MM.1S (cell line): ENCODE data around the gene MALRD1.

Experiments
- DNase-seq: peaks from one replicate; pipeline ENCODE4 v3.0.0-alpha.2; 2015
- H2AFZ ChIP-seq: fragments of 300-600 bp; sonication (generic); 2 replicates; pipeline ENCODE4 v1.6.0; 2016; ENCODE audit warnings: antibody characterized with exemption, low read length
- H3F3A ChIP-seq: fragments of 300-600 bp; sonication (generic); 2 replicates; pipeline ENCODE4 v1.6.1; 2016; ENCODE audit warnings: mild to moderate bottlenecking, antibody characterized with exemption, low read length, moderate library complexity, mixed read lengths; ENCODE audit not compliant: insufficient read depth
- H3K27ac ChIP-seq: fragments of 300-600 bp; sonication (generic); 2 replicates; pipeline ENCODE4 v1.5.1; 2016; ENCODE audit warnings: mild to moderate bottlenecking, low read length
- H3K27me3 ChIP-seq: fragments of 300-600 bp; sonication (generic); replicated peaks from 2 replicates; pipeline ENCODE4 v1.6.0; 2016; ENCODE audit warnings: low read length; ENCODE audit not compliant: insufficient read depth
- H3K36me3 ChIP-seq: fragments of 300-600 bp; sonication (generic); replicated peaks from 2 replicates; pipeline ENCODE4 v1.6.1; 2016; ENCODE audit warnings: mild to moderate bottlenecking, low read length, mixed read lengths; ENCODE audit not compliant: insufficient read depth
- H3K4me1 ChIP-seq: fragments of 300-600 bp; sonication (generic); 2 replicates; pipeline ENCODE4 v1.6.1; 2016; ENCODE audit warnings: low read length, mixed read lengths
- H3K4me2 ChIP-seq: fragments of 300-600 bp; sonication (generic); 2 replicates; pipeline ENCODE4 v1.6.0; 2016; ENCODE audit warnings: low read depth, low read length
- H3K4me3 ChIP-seq: fragments of 300-600 bp; sonication (generic); 2 replicates; pipeline ENCODE4 v1.5.1; 2016; ENCODE audit warnings: low read length, mixed read lengths
- H3K79me2 ChIP-seq: fragments of 300-600 bp; sonication (generic); 2 replicates; pipeline ENCODE4 v1.6.1; 2016; ENCODE audit warnings: mixed run types, low read length, mixed read lengths
- H3K9ac ChIP-seq: fragments of 300-600 bp; sonication (generic); 2 replicates; pipeline ENCODE4 v1.6.1; 2016; ENCODE audit warnings: low read length, mixed read lengths
- H3K9me2 ChIP-seq: fragments of 300-600 bp; sonication (generic); replicated peaks from 2 replicates; pipeline ENCODE4 v1.6.1; 2016; ENCODE audit warnings: mild to moderate bottlenecking, low read length, mixed read lengths; ENCODE audit not compliant: insufficient read depth
- H3K9me3 ChIP-seq: fragments of 300-600 bp; sonication (generic); replicated peaks from 2 replicates; pipeline ENCODE4 v1.6.1; 2016; ENCODE audit warnings: mild to moderate bottlenecking, low read length, mixed read lengths; ENCODE audit not compliant: insufficient read depth
- H4K20me1 ChIP-seq: fragments of 300-600 bp; sonication (generic); 2 replicates; pipeline ENCODE4 v1.6.1; 2016; ENCODE audit warnings: mild to moderate bottlenecking, low read length, moderate library complexity, mixed read lengths; ENCODE audit not compliant: insufficient read depth
- CTCF ChIP-seq: fragments of 300-600 bp; sonication (generic); IDR thresholded peaks from 2 replicates; pipeline ENCODE4 v1.5.1; 2016; ENCODE audit warnings: antibody characterized with exemption, low read length, mixed read lengths
- EZH2 ChIP-seq: fragments of 300-600 bp; sonication (generic); optimal IDR thresholded peaks from 2 replicates; pipeline ENCODE3; 2017; ENCODE audit warnings: low read depth, mild to moderate bottlenecking, antibody characterized with exemption, low read length, mixed read lengths
- EZH2phosphoT487 ChIP-seq: fragments of 300-600 bp; sonication (generic); IDR thresholded peaks from 2 replicates; pipeline ENCODE4 v1.6.1; 2018; ENCODE audit warnings: antibody characterized with exemption, low read length

MALRD1 gene

GRCh38 chr10:19549503-19549902 lies 500.9 kb downstream of the MALRD1 start:
- Histone ChIP-seq H3K4me2 (no peak overlapping the region), H3K9me2 (no peaks in the 10 kb centered on the region), H3K27me3 (no peaks in the 10 kb centered on the region), H3K79me2 (no peaks in the 10 kb centered on the region), H3K9me3 (no peaks in the 10 kb centered on the region), H3F3A (no peaks in the 10 kb centered on the region), H3K27ac (no peak overlapping the region), H2AFZ (no peak overlapping the region), H3K4me1 (no peaks in the 10 kb centered on the region), H3K9ac (no peak overlapping the region), H3K4me3 (no peak overlapping the region), H3K36me3 (no peaks in the 10 kb centered on the region), H4K20me1 (no peaks in the 10 kb centered on the region)
- TF ChIP-seq EZH2phosphoT487 (no peak), EZH2 (no peak), CTCF (no peak)
- no peak for DNase-seq

GRCh38 chr10:19556666-19557065 lies 508.1 kb downstream of the MALRD1 start:
- H3K27me3 ChIP-seq, result no peaks in the 10 kb centered on the region
- no peak overlapping the region for H3K9ac ChIP-seq
- H4K20me1 ChIP-seq, result no peaks in the 10 kb centered on the region
- H3K4me2 ChIP-seq, result no peak overlapping the region
- no peaks in the 10 kb centered on the region for H3F3A ChIP-seq
- H3K9me2 ChIP-seq, result no peaks in the 10 kb centered on the region
- no peak overlapping the region for H2AFZ ChIP-seq
- no peak for TF ChIP-seq EZH2phosphoT487
- TF ChIP-seq CTCF, result no peak
- TF ChIP-seq EZH2, result no peak
- no peak overlapping the region for H3K27ac ChIP-seq
- no peak for DNase-seq
- H3K4me1 ChIP-seq, result no peaks in the 10 kb centered on the region
- H3K36me3 ChIP-seq, result no peaks in the 10 kb centered on the region
- no peaks in the 10 kb centered on the region for H3K79me2 ChIP-seq
- H3K9me3 ChIP-seq, result no peaks in the 10 kb centered on the region
- H3K4me3 ChIP-seq, result no peak overlapping the region

GRCh38 chr10:19561181-19561580 lies 512.6 kb downstream of the MALRD1 start:
- Histone ChIP-seq H3K79me2 (no peaks in the 10 kb centered on the region), H3K4me2 (no peak overlapping the region), H3K4me3 (no peak overlapping the region), H4K20me1 (no peaks in the 10 kb centered on the region), H3F3A (no peaks in the 10 kb centered on the region), H2AFZ (no peak overlapping the region), H3K27me3 (no peaks in the 10 kb centered on the region), H3K27ac (no peak overlapping the region), H3K9me2 (no peaks in the 10 kb centered on the region), H3K36me3 (no peaks in the 10 kb centered on the region), H3K9ac (no peak overlapping the region), H3K9me3 (no peaks in the 10 kb centered on the region), H3K4me1 (no peaks in the 10 kb centered on the region)
- TF ChIP-seq EZH2phosphoT487 (no peak), CTCF (no peak), EZH2 (no peak)
- DNase-seq, result no peak
